GM21423 (cell line): Measurements from ENCODE around the gene RASSF4.

ENCODE experiments used
- ATAC-seq: cut with Tn5 transposase; IDR thresholded peaks from one replicate; pipeline ENCODE4 v1.9.1; 2021; ENCODE audit warnings: mild to moderate bottlenecking, moderate library complexity; ENCODE audit not compliant: unreplicated experiment

Gene RASSF4

DNA sequence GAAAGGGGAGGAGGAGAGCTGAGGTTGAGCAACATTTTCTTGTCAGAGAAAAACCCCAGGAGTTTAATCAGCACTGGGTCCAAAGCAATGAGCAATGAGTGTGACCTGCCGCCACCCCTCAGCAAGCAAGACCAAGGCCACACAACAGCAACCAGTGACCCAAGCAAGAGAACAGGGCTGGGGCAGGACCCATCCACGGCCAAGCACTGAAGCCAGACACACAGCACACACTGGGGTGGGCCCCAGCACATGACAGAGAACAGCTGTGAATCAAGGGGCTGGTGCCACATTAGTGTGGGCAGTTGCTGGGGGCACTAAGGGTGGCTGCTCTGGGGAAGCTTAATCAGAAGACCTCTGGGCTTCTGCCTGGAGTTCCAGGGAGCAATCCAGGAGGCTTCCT, 32.2 kb upstream of the RASSF4 start:
- ATAC-seq, result no peak

DNA sequence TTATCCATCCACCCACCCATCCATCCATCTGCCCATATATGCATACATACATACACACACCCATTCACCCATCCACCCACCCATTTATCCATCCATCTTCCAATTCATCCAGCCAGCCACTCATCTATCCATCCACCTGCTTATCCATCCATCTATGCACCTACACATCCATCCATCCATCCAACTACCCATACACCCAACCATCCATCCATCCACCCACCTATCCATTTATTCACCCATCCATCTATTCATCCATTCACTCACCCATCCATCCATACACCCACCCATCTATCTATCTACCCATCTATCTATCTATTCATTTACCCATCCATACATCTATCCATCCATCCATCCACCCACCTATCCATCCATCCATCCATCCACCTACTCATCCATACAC, 31.1 kb upstream of the RASSF4 start:
- no peak for ATAC-seq

DNA sequence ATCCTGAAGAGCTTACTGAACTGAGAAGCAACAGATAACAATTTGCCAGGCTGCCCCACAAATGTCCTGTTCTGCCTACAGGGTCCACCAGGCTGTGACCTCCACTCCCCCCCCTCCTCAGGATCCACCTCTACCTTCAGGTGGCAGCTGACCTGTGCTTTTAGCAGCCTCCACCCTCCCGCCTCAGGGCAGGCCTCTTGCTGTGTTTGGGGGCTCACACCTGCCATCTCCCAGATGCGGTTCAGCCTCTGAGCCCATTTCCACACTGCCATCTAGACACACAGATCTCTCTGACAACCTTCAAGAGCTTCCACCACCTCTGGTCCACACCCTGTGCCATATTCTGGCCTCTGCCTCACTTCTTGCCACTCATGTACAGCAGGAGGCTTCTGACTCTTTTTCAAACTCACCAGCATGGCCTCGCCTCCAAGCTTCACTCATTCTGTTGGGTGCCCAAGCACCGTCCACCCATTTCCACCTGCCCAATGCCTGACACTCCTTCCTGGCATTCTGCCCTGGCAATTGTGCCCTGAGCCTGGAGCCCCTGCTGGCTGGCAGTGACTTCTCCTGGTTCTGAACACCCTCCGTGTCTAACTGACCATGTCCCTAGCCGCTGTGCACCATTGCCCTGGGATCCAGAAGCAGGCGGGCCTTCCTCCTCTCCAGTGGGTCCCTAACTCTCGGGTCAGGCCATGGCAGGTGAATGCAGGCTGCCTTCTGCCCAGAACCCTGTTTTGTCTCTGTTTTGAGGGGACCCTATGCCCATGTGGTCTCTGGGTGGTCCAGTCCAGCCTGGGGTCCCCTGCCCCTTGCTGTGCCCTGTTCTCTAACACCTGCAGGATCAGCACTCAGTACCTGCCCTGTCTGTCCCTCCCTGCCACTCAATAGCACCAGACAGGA, 30.0 kb upstream of the RASSF4 start:
- no peak for ATAC-seq

DNA sequence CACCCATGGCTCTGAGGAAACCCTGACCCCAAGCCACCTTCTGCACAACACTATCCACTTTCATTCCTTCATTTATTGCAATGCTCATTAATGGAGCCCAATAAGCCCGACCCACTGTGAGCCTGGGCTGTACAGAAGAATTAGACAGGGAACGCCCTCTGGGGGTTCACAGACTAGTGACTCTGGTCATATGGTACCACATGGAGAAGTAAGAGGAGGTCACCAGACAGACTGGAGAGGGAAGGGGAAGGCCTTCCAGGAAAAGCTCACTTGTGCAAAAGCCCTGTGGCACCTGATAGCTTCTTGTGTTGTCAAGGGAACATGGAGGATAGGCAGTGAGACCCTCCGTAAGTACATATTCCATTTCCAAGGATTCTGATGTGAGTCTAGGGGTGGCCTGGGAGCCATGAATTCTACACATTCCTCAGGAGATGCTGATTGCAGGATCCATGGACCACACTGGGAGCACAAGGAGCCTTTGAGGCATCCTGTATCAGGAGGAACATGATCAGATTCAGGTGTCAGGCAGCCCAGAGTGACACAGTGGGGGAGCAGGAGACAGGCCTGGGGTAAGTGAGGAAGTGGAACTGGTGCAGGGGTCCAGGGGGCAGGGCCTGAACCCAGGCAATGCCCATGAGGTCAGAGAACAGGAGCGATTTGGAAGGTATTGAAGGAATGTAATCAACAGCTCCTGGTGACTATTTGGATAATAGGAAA, 28.5 kb upstream of the RASSF4 start:
- ATAC-seq, result no peak

DNA sequence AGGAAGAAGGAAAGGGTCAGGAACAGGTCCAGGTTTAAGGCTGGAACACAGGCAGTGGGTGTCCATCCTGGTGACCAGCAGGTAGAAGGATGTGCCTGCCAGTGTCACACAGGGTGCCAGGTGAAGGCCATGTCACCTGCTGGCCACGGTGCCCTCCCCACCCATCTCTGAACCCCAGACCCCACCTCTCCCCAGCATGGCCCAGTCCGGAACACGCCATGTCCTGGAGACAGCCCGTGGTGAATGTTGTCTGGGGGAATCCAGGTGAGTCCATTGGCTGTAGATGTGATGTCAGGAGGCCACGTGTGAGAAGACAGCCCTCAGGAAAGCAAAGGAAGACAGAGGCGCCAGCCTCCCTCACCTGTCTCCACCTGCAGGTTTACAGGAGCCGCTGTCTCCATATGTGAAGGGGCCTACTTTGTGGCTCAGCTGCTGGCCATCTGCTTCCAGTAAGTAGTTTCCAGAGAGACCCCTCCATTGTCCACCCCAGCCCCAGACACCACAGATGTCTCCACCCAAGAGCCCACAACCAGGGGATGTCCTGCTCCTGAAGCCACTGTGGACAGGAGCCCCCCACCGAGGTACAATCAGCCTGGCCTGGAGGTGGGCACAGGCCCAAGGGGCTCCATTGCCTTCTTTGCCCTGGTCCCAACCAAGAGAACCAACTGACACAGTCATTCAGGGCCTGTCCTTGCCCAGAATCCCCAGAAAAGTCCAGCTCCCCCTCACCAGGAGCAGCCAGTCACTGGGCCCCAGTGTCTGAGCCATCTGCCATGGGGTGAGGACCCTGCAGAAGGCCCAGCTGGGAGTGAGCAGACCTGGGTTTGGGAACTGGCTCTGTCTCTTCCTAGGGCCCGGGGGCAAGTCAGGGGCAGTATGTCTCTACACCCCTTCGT, 27.7 kb upstream of the RASSF4 start:
- no peak for ATAC-seq

DNA sequence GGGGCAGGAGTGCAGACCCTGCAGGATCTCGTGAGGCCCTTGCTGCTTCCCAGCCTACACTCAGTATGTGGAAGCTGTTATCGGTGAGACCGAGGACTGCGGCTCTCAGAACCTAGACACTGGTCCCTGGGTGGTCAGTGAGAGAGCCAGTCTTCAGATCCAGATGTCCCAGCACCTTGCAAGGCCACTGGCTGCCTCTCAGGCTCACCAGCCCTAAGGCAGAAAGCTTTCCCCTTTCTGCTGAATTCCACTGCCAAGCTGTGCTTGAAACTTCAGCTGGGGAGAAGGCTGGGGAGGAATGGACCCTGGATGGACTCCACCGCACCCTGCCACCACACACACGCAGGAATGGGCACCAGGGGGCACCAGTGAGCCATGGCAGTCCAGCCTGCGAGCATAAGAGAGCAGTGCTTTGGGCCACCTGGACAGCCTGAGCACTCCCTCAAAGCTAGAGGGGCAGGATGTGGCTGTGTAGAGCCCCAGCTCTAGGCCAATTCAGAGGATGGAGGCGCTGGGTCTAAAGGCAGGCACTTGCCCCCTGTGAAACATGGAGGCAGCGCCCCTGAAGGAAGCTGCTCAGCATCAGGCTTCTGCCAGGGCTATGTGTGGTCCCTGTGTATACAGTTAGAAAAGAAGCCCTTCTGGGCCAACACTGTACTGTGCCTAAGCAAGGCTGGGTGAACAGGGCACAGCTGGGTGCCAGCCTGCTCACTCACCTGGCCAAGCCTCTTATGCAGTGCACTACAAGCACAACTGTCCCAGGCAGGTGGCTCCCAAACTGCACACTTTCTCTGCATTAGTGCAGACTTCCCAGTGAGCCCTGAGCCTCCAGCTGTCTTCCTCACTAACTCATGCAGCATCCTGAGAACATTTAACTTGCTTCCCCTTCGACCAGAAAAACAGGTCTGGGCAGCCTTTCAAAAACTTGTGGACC, 26.8 kb upstream of the RASSF4 start:
- ATAC-seq, result peak; percentile 97

DNA sequence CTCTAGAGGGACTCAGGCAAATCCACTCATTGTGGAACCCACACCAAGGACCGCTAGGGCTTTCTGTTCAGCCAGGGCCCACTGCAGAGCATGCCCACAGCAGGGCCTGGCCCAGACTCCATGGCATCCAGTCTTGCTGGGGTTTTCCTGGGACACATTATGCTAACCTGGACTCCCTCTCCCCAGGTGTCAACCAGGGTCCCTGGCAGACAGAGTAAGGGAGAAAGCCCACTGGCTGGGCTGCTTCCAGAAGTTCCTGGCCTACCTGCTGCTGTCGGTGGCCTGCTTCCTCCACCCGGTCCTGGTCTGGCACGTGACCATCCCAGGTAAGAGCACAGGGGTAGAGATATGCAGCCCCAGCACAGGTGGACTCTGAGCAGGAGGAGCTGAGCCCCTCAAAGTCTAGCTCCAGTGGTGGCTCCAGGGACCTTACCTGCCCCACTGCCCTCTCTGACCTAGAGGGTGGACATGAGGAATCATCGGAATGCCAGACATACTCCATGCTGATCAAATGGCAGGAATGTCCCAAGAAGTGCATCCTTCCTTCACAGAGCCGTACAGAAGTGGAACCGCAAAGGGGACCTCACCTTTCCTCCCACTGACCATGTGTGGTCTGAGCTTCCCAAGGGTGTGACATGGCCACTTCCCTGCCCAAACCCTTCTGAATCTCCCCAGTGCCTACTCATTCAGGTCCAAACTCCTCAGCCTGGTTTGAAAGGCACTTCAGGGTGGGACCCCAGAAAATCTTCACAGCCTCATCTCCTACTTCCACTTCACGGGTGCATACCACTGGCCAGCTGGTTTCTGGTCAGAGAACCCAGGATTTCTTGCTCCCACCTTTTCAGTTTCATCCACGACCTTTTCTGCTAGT, 25.9 kb upstream of the RASSF4 start:
- no peak for ATAC-seq

DNA sequence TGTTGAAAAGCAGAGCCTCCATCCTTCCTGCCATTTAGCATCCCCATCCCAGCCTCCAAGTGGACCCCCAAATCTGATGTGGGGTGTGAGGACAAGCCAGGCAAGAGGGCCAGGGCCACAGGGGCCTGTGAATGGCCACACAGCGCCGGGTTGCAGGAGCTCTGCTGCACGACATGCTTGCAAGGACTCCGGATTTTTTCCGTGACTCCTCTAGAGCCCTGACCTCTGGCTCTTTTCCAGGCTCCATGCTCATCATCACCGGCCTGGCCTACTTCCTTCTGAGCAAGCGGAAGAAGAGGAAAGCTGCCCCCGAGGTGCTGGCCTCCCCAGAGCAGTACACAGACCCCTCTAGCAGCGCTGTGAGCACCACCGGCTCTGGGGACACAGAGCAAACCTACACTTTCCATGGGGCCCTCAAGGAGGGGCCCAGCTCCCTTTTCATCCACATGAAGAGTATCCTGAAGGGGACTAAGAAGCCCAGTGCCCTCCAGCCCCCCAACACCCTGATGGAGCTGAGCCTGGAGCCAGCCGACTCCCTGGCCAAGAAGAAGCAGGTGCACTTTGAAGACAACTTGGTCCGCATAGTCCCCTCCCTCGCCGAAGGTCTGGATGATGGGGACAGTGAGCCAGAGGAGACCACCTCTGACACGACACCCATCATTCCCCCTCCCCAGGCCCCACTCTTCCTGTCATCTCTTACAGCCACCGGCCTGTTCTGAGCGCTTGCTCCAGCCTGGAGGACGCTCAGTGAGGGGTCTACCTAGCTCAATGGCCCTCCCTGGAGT, 25.0 kb upstream of the RASSF4 start:
- ATAC-seq, result no peak

DNA sequence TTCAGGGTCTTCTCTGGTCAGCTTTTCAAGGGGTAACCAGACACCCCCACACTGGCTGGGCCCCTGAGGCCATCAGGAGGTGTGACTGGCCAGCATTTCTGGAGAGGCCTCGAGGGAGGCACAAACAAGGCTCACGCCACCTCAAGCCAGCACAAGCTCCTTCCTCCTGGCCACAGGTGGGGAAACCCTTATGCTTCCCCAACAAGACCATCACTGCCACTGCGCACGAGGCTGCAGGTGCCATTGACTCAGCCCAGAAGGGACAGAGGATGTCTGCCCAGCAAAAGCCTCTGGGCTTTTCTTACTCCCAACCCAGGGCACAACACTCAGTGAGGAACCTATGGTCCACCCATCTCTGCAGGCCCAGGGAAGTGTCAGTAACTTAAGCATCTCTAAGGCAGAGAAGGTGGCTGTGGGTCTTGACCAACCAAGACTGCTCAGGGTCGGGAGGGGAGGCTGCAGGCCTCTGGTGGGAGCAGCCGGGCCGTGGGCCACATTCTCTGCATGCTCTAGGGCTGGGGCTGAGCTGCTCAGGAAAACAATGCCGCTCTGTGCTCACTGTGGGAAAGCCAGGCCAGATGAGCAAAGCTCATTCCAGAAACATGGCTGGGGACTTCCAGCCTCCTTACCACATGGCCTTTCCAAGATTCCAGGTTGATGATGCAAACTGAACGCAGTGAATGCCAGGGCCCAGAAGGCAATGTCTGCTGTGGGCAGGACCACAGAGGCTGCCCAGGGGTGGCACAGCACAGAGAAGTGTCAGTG, 24.2 kb upstream of the RASSF4 start:
- ATAC-seq, result no peak

DNA sequence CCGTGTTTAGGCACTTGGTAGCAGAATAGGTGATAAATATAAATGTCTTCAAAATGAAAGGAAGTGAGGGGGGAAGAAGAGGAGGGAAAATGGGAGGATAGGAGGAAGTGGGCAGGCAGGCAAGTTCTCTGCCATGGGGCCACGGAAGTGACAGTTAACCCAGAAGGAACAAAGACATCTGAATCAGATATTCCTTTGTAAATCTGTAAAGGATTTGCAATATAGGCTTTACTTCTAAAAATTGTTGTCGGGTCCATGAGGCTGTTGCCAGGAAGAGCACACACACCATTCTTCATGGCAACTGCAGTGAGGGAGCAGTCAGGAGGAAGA, 23.7 kb upstream of the RASSF4 start:
- no peak for ATAC-seq

DNA sequence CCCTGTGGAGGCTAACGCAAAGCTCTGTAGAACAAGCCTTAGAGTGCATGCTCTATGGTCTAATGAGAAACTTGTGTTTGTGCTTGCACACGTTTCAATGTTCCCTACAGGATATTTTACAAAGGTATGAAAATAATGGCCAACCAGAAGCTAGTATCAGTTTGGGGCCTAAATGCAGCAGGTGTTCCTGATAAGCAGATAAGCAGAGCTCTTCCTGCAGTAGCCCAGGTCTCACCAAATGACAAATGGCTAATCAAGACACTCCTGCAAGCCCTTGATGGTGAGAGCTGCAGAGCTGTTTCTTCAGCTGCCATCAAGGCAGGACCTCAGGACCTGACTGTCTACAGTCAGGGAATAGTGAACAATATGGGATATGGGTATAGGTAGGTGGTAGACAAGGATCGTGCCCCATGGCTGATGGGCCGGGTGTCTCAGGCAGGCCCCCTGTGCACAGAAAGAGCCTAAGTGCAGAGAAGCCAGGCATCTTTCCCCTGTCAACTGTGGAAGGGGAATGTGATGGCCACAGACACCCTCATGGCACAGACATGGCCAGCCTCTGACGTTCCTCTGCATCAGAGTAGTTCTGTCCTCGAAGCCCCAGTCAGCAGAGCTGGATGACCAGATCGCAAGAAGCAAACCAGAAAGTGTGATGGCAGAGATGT, 23.2 kb upstream of the RASSF4 start:
- no peak for ATAC-seq

DNA sequence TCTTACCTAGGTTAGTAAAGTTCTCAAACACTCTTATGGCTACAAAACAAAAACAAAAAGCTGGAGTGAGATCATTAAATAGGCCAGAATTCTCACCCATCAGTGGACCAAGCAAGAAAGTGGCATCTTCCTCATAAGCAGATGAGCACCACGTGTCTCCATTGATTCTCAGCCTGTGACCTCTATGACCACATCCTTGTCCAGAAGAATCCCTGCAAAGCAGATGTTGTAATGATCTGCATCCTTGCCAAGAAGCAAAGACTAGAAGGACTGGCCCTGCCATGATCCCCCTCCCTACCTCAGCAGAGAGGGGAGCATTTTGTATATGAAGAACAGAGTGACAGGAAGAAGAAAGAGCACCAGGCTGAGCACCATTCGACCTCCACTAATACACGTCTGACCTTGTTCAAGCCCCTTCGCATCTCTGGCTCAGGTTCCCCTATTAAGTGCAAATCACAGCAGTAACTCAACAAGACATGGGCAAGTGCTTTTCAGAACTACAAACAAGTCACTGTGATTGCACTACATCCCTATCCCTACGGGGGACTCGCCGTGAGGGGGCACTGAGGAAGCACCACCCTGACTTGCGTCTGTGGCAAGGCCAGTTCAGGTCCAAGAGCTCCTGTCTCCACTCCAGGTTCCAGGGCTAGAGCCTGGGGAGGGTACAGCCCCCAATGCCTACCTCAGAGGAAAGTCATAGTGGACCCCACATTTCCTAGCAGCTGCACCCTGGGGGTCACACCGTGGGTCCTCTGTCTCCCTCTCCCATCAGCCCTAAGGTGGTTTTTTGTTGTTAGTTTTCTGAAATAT, 22.2 kb upstream of the RASSF4 start:
- no peak for ATAC-seq

DNA sequence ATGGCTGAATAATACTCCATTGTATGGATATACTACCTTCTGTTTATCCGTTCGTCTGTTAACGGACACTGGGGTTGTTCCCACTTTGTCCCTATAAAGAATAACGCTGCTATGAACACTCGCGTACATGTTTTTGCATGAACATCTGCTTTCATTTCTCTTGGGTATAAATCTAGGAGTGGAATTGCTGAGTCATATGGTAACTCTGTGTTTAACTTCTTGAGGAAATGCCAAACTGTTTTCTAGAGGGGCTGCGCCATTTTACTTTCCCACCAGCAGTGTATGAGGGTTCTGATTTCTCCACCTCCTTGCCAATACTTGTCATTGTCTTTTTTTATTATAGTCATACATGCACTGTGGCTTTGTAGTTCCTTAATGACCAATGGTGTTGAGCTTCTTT, 20.6 kb upstream of the RASSF4 start:
- no peak for ATAC-seq

DNA sequence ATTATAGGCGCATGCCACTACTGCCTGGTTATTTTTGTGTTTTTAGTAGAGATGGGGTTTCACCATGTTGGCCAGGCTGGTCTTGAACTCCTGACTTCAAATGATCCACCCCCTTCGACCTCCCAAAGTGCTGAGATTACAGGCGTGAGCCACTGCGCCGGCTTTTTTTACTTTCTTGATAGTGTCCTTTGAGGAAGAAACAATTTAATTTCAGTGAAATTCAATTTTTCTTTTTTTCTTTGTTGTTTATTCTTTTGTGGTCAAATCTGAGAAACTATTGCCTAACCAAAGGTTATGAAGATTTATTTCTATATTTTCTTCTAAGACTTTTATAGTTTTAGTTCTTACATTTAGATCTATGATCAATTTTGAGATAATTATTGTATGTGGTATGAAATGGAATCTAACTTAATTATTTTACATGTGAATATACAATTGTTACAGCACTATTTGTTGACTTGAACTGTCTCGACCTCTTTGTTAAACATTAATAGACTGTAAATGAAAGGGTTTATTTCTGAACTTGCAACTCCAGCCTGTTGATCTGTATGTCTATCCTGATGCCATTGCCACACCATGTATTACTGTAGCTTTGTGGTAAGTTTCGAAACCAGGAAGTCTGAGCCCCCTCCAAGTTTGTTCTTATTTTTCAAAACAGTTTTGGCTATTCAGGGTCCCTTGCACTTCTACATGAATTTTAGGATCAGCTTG, 19.8 kb upstream of the RASSF4 start:
- no peak for ATAC-seq

DNA sequence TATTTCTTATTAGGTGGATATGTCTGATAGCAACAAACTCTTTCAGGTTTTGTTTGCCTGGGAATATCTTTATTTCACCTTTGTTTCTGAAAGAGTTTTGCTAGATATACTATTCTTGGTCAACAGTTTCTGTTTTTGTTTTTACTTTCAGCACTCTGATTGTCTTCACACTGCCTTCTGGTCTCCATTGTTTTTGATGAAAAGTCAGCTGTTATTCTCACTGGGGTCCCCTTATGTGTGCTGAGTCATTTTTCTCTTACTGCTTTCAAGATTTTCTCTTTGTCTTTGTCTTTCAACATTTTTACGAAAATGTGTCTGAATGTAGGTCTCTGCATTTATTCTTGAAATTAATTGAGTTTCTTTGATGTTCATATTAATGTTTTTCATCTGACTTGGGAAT, 15.2 kb upstream of the RASSF4 start:
- no peak for ATAC-seq

DNA sequence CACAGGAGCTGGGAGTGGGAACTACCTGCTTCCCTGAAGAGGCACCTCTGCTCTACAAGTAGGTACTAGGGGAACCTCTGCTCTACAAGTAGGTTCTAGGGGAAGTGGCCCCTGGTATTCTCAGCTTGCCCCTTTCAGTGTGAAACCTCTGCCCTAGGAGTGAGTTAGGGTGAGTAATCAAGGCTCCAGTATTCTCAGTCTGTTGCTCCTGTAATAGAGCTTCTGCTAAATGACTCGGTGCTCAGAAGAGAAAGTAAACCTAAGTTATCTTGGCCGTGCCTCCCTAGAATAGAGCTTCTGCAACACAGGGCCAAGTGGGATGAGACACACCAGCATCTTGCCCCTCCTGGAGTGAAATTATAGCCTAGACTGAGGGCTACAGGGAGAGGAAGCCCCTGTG, 13.4 kb upstream of the RASSF4 start:
- ATAC-seq, result peak; percentile 57
